CD14-positive monocyte (primary cell): ENCODE data around the gene ZNF683. TPM values are rescaled to one million over a fixed set of nuclear protein-coding genes. Genes with fewer than 3 reads are reported as not detected.

ENCODE experiments used
- DNase-seq, 3 donors: peaks; one replicate each; pipeline ENCODE4 v3.0.0-alpha.2; 2011 to 2022
- H2AFZ ChIP-seq: 2 replicates; pipeline ENCODE4 v1.6.0; 2012; ENCODE audit warnings: mild to moderate bottlenecking, low read depth, low read length, inconsistent platforms; ENCODE audit not compliant: insufficient read depth, poor library complexity, severe bottlenecking
- H3K27ac ChIP-seq, 2 donors: 1 replicate in 1 of 2; 2 replicates in 1 of 2; pipeline ENCODE4 v1.5.1; 2012 to 2013; ENCODE audit warnings: low read length in 2 of 2, control low read depth in 1 of 2, inconsistent platforms in 1 of 2, low read depth in 1 of 2, mild to moderate bottlenecking in 1 of 2
- H3K27me3 ChIP-seq, 2 donors: one replicate each; pipeline versions ENCODE4 v1.6.0 to v1.6.1; 2011 to 2013; ENCODE audit warnings: low read length in 2 of 2; ENCODE audit not compliant: control insufficient read depth in 2 of 2, insufficient read depth in 2 of 2
- H3K36me3 ChIP-seq, 2 donors: replicated peaks in 1 of 2; 1 replicate in 1 of 2; 2 replicates in 1 of 2; pipeline versions ENCODE4 v1.5.1 to v1.6.1; 2012 to 2013; ENCODE audit warnings: low read length in 2 of 2, control low read depth in 1 of 2, inconsistent platforms in 1 of 2, mild to moderate bottlenecking in 1 of 2; ENCODE audit not compliant: insufficient read depth in 2 of 2, control insufficient read depth in 1 of 2
- H3K4me1 ChIP-seq, 2 donors: 1 replicate in 1 of 2; 2 replicates in 1 of 2; pipeline versions ENCODE4 v1.5.1 to v1.6.1; 2012 to 2013; ENCODE audit warnings: low read length in 2 of 2, control low read depth in 1 of 2, inconsistent platforms in 1 of 2, mild to moderate bottlenecking in 1 of 2, moderate library complexity in 1 of 2; ENCODE audit not compliant: insufficient read depth in 2 of 2, control insufficient read depth in 1 of 2
- H3K4me2 ChIP-seq: replicated peaks from 2 replicates; pipeline ENCODE3; 2012; ENCODE audit warnings: low read length, moderate library complexity, mild to moderate bottlenecking; ENCODE audit not compliant: poor library complexity, severe bottlenecking; ENCODE audit errors: extremely low read depth
- H3K4me3 ChIP-seq, 3 experiments: fragments of 200-600 bp in 1 of 3; sonication (generic) in 1 of 3; replicated peaks in 1 of 3; 1 replicate in 2 of 3; 2 replicates in 1 of 3; pipeline ENCODE4 v1.5.1; 2011 to 2013; ENCODE audit warnings: low read length in 3 of 3, mild to moderate bottlenecking in 3 of 3, control low read depth in 2 of 3, low read depth in 2 of 3, inconsistent platforms in 1 of 3, moderate library complexity in 1 of 3
- H3K79me2 ChIP-seq: 2 replicates; pipeline ENCODE4 v1.6.0; 2012; ENCODE audit warnings: mild to moderate bottlenecking, control low read depth, inconsistent platforms, low read length, moderate library complexity; ENCODE audit not compliant: insufficient read depth
- H3K9ac ChIP-seq: 2 replicates; pipeline ENCODE4 v1.6.0; 2017; ENCODE audit warnings: low read length, mild to moderate bottlenecking; ENCODE audit not compliant: insufficient read depth, poor library complexity, severe bottlenecking
- H3K9me3 ChIP-seq, 2 donors: replicated peaks in 1 of 2; 1 replicate in 1 of 2; 2 replicates in 1 of 2; pipeline versions ENCODE4 v1.5.1 to v1.6.1; 2012 to 2013; ENCODE audit warnings: low read length in 2 of 2, control low read depth in 1 of 2; ENCODE audit not compliant: control insufficient read depth in 1 of 2, insufficient read depth in 1 of 2
- H4K20me1 ChIP-seq: 2 replicates; pipeline ENCODE4 v1.6.0; 2012; ENCODE audit warnings: mild to moderate bottlenecking, low read length, control low read depth, moderate library complexity; ENCODE audit not compliant: insufficient read depth
- H3K27ac Mint-ChIP-seq, 7 donors: one replicate each; pipeline ENCODE4 v1.8.0; 2020; ENCODE audit warnings: mild to moderate bottlenecking in 7 of 7, mixed read lengths in 7 of 7, moderate library complexity in 6 of 7, inconsistent platforms in 2 of 7
- H3K27me3 Mint-ChIP-seq, 3 donors: one replicate each; pipeline ENCODE4 v1.8.0; 2021 to 2022; ENCODE audit warnings: low read depth in 3 of 3, mild to moderate bottlenecking in 3 of 3, mixed read lengths in 3 of 3, moderate library complexity in 3 of 3, inconsistent platforms in 1 of 3
- H3K36me3 Mint-ChIP-seq, 2 donors: one replicate each; pipeline ENCODE4 v1.8.0; 2020; ENCODE audit warnings: mixed read lengths in 2 of 2, inconsistent platforms in 1 of 2, mild to moderate bottlenecking in 1 of 2
- H3K4me1 Mint-ChIP-seq: one replicate; pipeline ENCODE4 v1.8.0; 2020; ENCODE audit warnings: mild to moderate bottlenecking, mixed read lengths
- H3K4me3 Mint-ChIP-seq, 2 donors: one replicate each; pipeline ENCODE4 v1.8.0; 2020; ENCODE audit warnings: mild to moderate bottlenecking in 2 of 2, mixed read lengths in 2 of 2, moderate library complexity in 1 of 2
- H3K9me3 Mint-ChIP-seq, 7 donors: one replicate each; pipeline ENCODE4 v1.8.0; 2020 to 2022; ENCODE audit warnings: mixed read lengths in 7 of 7, mild to moderate bottlenecking in 6 of 7, moderate library complexity in 6 of 7, inconsistent platforms in 2 of 7
- CTCF ChIP-seq: fragments of 200-600 bp; IDR thresholded peaks from one replicate; pipeline ENCODE4 v1.8.0; 2022; ENCODE audit warnings: antibody characterized with exemption, mild to moderate bottlenecking
- WGBS: methylation state at CpG from one replicate; pipeline ENCODE4 v1.1.5; 2013; ENCODE audit warnings: missing lambda C conversion rate; ENCODE audit not compliant: insufficient coverage; 5-methylcytosine and 5-hydroxymethylcytosine counted together
- intact Hi-C, 2 donors: fragments of 100-400 bp; cut with micrococcal nuclease; formaldehyde crosslinking; loops; one replicate each; pipeline versions ENCODE4 v1.15.0 to v1.15.1; 2023
- polyA plus RNA-seq, 3 donors: library from polyadenylated mRNA; depleted of rRNA in 1 of 3; unstranded in 2 of 3; stranded (reverse) in 1 of 3; fragments of 300-500 nt in 2 of 3; fragments of >200 nt in 1 of 3; fragmentation: Illumina TruSeq in 2 of 3; gene quantifications; 1 replicate in 2 of 3; 2 replicates in 1 of 3; pipeline ENCODE4 v1.2.3, GENCODE V29; 2012 to 2021

The ZNF683 gene
- polyA plus RNA-seq, 3 donors, result not detected

GRCh38 chr1:26403656-26404055 is 31.1 kb upstream of the ZNF683 start:
- H3K27me3 Mint-ChIP-seq, result peaks cover 28 to 36% (median 34%) of the 10 kb centered on the region in 3 donors
- no peak overlapping the region for H3K9ac ChIP-seq

GRCh38 chr1:26401891-26402290 is 29.3 kb upstream of the ZNF683 start:
- peaks cover 23 to 33% (median 33%) of the 10 kb centered on the region in 3 donors for H3K27me3 Mint-ChIP-seq

More at GRCh38 chr1:26403656-26404055, 31.1 kb upstream of the ZNF683 start:
- H3K36me3 Mint-ChIP-seq, result no peaks in the 10 kb centered on the region
- Histone ChIP-seq H3K27ac (no peak overlapping the region), H3K4me2 (no peak overlapping the region), H3K79me2 (no peaks in the 10 kb centered on the region), H2AFZ (no peak overlapping the region), H3K4me1 (peaks cover 0 to under 1% of the 10 kb centered on the region in 2 donors), H3K36me3 (no peaks in the 10 kb centered on the region), H3K9me3 (peaks cover 0 to 1% of the 10 kb centered on the region in 2 donors), H3K27me3 (peaks cover 5 to 21% of the 10 kb centered on the region in 2 donors), H3K4me3 (no peak overlapping the region), H4K20me1 (no peaks in the 10 kb centered on the region)
- no peak for TF ChIP-seq CTCF
- H3K9me3 Mint-ChIP-seq, result peaks cover 0 to 4% (median 0%) of the 10 kb centered on the region in 7 donors
- peak overlapping the region in 1 of 2 donors; percentile 2 for H3K4me3 Mint-ChIP-seq
- WGBS, result 45% methylated on average over 3 of the region's 4 CpGs
- H3K4me1 Mint-ChIP-seq, result peaks cover 2% of the 10 kb centered on the region
- DNase-seq, result no peak
- H3K27ac Mint-ChIP-seq, result no peak overlapping the region
- intact Hi-C loops, result no loop called here

More at GRCh38 chr1:26401891-26402290, 29.3 kb upstream of the ZNF683 start:
- TF ChIP-seq CTCF, result no peak
- Histone ChIP-seq H3K9ac (no peak overlapping the region), H3K27ac (no peak overlapping the region), H3K4me2 (no peak overlapping the region), H3K79me2 (no peaks in the 10 kb centered on the region), H4K20me1 (no peaks in the 10 kb centered on the region), H3K36me3 (no peaks in the 10 kb centered on the region), H3K4me1 (no peaks in the 10 kb centered on the region), H3K4me3 (no peak overlapping the region), H3K9me3 (no peaks in the 10 kb centered on the region), H3K27me3 (peaks cover 3 to 16% of the 10 kb centered on the region in 2 donors), H2AFZ (no peak overlapping the region)
- Mint-ChIP-seq H3K27ac (no peak overlapping the region), H3K9me3 (peaks cover 0 to 7% (median 0%) of the 10 kb centered on the region in 7 donors), H3K4me3 (peak overlapping the region in 1 of 2 donors; percentile 8), H3K4me1 (no peaks in the 10 kb centered on the region), H3K36me3 (no peaks in the 10 kb centered on the region)
- DNase-seq, result no peak
- WGBS, result 100% methylated on average over 2 of the region's 3 CpGs
- intact Hi-C loops, result no loop called here
